Activated CD4-positive, alpha-beta T cell treated with anti-CD3 and anti-CD28 coated beads, Interleukin-10, Interleukin-2, amounts not matched to agents 100 ng/mL and 50 ng/mL, durations not matched to agents 16 hours and 8 hours (primary cell): ENCODE data around the gene COX7B.
A peak's percentile ranks its signal among the peaks of the same experiment; 100 is the strongest.
"Not testable (repeated sequence)": the region's sequence is repeated elsewhere in the genome, so short reads cannot be mapped to it uniquely, and the experiment has no call there.

ENCODE experiments used
- DNase-seq: peaks from one replicate; pipeline ENCODE4 v3.0.0-alpha.2; 2020

Gene COX7B, protein sequence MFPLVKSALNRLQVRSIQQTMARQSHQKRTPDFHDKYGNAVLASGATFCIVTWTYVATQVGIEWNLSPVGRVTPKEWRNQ

DNA sequence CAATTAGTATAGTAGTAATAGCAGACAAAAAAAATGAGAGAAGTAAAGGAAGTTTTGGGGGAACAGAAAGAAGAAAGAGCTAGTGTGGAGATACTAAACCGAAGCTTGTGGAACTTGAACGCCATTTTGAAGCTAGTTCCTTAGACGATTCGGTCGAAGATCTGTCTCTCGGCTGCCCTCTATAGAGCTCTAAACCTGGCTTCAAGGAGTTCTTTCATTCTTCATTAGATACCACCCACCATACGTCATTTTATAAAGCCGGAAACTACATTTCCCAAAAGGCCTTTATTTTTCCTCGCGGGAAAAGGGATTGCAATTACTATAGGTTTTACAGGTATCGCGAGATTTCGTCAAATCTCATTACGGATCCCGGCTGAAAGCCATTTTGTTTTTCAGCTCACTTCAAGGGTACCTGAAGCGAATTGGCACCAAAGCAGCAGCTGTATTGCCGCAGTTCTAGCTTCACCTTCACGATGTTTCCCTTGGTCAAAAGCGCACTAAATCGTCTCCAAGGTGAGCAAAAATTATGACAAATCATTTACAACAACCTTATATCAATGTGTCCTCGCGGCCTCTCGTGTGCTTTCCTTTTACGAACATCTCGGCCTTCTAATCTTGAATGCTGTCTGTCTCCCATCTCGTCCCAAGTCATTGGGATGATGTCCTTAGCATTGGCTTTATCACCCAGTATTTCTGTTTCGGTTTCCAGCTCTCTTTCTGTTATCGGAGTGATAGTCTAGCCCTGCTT lies at the start of gene COX7B:
Gene COX7B (plus strand): TSS at position 388 of the 748 bp plus-strand sequence. CDS start 86 bp downstream, at position 474.
- DNase-seq = peak; percentile 91

DNA sequence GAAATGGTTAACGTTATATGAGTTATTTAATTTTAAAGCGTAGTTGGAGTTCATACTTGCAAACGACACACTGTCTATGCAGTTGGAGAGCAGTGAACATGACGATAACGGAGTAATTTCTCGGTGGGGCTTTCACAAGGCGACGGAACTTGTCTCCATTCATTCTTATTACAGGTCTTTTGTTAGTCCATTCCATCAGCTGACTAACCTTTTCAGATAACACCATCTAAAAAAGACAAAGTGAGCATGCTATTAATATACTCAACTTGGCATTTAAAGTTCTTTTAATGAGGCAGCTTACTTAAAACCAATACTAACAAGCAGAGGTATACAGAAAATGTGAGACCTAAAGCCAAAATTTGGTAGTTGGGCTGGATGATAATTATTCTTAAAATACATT lies 23.9 kb upstream of the COX7B start:
- DNase-seq = no peak

DNA sequence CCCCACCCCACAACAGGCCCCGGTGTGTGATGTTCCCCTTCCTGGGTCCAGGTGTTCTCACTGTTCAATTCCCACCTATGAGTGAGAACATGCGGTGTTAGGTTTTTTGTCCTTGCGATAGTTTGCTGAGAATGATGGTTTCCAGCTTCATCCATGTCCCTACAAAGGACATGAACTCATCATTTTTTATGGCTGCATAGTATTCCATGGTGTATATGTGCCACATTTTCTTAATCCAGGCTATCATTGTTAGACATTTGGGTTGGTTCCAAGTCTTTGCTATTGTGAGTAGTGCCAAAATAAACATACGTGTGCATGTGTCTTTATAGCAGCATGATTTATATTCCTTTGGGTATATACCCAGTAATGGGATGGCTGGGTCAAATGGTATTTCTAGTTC lies 17.9 kb upstream of the COX7B start:
- not testable (repeated sequence) for DNase-seq

DNA sequence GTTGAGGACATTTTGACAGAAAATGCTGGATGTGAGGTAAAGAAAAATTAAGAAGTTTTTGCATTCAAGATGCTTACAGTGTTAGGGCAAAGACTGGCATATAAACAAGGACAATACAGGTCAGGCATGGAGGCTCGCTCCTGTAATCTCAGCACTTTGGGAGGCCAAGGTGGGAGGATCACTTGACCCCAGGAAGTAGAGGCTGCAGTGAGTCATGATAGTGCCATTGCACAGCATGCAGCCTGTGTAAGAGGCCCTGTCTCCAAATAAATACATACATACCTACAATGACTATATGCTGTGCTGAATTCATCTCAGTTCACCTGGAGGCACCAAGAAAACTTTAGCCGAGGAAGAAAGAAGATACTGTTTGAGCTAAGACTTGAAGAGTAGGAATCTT lies 6.4 kb upstream of the COX7B start:
- DNase-seq = no peak

DNA sequence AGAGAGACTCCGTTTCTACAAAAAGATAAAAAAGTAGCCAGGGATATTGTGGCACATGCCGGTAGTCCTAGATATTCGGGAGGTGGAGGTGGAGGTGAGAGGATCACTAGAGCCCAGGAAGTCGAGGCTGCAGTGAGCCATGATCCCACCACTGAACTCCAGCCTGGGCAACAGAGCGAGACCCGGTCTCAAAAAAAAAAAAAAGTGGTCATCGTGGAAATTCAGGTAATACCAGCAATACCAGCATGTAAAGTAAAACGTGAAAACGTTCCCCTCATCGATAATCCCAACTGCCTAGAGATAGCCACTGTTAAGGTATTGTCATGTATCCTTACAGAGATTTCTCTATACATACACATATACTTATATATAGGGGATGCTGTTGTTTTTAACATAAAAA lies 5.6 kb upstream of the COX7B start:
- DNase-seq = no peak

DNA sequence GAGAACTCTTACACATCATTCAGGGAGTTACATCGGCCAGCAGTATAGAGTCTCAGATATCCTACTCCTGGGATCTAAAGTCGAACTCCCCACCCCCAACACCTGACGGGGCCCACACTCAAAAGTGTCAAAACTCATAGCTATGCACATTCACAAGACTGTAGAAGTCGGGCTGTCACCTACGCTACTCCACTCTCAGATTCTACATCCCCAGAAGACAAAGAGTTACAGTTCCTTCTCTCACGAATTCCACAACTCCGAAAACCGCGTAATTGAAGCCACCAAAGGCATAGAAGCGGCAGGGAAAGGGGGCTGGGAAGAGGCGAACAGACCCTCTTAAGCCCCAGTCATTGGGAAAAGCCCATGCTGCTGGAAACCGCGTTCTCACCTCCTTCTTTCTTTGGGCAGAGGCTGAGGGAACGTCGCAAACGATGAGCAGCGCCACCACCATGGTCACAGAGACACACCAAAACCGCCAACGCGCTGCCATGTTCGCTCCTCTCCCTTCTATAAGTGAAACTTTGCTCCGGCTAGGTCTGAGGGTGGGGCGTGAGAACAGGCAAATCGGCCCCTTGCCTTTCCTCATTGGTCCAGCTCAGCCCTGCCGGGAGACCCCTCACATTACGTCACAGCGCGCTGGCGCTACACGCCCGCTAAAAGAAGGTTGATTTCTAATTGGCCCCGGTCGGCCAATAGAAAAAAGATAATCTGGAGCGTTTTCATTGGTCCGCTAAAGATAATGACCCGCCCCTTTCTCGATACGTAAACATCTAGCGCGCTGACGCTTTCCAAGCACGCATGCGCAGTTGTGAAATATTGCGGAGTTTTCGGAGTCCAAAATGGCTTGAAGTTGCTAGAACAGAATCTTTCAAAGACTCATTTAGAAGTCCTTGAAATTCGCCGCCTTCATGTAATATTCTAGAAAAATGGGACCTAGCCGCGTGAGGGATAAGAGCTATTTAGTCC lies 4.1 kb upstream of the COX7B start, which contains the start of gene MAGT1:
Gene MAGT1 (minus strand): TSS at position 515 of the 966 bp plus-strand sequence. CDS start 25 bp downstream, at position 490.
- DNase-seq = peak; percentile 95

DNA sequence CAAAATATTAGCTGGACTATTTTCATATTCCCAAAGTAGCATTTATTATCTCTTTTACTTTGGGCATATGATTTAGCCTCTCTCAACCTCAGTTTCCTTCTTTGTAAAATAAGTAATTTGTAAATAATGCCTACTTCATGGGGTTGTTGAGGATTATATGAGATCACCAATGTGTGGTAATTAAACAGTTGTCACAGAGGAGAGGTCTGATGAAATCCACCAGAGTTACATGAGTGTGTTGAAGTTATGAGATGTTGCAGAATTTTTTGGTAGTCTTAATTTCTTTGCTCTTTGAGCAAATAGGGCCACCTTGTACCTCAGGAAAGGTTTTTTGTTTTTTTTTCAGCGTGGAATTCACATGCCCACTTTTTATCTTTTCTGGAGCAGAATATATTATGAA lies 1.4 kb downstream of the COX7B start:
- DNase-seq = no peak

DNA sequence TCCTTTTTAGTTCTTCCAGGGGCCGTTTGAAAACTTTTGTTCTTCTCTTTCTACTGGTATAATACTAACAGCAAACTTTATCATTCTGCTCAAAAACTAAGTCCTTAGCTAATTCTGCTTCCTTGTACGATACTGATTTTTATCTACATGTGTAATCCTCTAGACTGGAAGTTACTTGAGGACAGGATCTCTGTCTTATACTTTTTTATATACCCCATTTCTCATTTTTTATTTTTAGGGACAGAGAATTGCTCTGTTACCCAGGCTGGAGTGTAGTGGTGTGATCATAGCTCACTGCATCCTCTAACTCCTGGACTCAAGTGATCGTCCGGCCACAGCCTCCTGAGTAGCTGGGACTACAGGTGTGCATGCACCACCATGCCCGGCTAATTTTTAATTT lies 2.2 kb downstream of the COX7B start:
- DNase-seq = no peak

DNA sequence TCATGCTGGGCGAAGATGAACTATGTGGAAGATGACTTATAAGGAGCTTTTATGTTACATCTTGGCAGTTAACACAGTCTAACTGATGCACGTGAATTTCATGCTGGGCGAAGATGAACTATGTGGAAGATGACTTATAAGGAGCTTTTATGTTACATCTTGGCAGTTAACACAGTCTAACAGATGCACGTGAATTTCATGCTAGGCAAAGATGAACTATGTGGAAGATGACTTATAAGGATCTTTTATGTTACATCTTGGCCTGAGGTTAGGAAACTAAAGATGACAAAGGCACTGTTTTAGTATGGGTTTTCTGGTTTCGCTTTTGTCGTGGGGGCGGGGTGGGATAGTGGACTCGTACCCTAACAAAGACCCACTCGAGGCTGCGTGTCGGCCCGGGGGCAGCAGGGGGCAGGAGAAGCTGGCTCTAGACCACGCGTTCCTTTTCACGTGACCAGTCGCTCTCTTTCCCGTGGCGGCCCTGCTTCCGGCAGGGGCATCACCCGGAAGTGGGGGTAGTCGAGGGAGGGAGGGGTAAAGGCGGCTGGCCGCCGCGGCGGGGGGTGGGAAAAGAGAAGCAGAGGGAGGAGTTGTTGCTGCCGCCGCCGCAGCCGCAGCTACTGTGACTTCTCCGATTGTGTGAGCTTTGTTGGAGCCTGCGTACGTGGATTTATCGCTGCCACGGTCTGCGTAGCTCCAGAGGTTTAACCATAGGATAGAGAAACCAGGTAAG lies 11.0 kb downstream of the COX7B start, which contains the start of gene ATP7A:
Gene ATP7A (plus strand): TSS at position 586 of the 733 bp plus-strand sequence. CDS start 60,949 bp downstream, outside the sequence.
- DNase-seq = peak; percentile 94

DNA sequence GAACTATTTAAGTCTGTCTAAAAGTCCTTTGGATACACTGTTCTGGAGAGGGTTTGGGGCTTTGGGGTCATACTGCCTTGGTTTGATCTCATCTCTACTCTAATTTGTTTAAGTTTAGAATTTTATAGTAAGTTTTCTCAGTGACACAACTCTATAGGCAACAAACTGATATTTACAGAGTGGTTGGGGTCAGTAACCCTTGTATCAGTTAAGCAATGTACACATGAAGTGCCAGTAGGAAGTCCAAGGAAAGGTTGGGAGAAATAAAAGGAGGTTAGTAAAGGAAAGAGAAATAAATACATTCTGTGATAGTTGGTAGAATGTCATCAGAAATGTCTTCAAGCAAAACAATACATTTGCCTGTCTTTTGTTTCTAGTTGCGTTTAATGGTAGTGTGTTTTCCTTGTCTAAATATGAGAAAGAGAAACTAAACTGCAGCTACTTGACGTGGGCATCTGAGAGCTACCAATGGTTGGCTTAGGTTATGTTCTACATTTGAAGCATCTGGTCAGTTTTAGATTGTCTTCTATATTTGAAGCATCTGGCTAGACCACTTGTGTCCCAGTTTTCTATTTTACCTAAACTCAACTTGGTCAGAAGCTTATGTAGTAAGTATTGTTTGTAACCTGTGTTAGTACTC lies 18.1 kb downstream of the COX7B start:
- no peak for DNase-seq

DNA sequence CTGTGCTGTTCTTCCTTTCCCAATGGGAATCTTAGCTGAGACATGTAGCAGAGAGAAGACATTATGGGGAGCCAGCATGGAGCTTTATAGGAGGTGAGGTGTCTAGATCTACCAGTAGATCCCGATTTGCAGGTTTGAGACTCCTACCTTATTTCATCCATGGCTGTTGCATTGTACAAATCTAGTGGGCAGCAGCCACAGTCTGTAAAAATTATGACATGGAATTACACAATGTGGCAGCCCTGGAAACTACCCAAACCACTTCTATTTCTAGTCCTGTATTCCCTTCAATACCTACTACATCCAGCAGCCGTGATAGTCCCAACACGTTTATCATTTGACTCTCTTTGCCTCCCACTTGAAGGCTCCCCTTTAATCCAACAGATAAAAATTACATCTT lies 19.3 kb downstream of the COX7B start:
- DNase-seq = no peak

DNA sequence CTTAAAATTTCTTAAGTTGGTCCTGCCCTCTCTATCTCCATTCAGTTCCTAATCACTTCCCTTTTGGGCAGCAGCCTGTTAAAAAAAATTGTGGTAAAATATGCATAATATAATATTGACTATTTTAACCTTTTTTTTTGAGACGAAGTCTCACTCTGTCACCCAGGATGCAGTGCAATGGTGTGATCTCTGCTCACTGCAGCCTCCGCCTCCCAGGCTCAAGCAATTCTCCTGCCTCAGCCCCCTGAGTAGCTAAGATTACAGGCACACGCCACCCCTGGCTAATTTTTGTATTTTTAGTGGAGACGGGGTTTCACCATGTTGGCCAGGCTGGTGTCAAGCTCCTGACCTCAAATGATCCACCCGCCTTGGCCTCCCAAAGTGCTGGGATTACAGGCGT lies 20.1 kb downstream of the COX7B start:
- DNase-seq = not testable (repeated sequence)

DNA sequence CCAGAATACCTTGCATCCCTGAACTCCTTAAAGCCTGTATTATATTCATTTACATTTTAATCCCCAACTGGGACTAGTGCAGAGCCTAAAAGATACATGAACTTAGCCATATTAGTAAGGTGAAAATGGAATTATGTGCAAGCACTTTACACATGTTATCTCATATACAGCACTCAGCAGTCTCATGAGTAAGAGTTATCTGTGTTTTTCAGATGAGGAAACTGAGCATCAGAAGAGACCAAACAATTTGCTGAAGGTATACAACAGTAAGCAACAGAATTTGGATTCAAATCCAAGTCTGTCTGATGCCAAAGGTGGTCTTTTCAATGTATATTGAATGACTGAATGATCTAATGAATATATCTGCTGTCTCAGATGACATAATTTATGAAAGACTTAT lies 23.5 kb downstream of the COX7B start:
- no peak for DNase-seq

DNA sequence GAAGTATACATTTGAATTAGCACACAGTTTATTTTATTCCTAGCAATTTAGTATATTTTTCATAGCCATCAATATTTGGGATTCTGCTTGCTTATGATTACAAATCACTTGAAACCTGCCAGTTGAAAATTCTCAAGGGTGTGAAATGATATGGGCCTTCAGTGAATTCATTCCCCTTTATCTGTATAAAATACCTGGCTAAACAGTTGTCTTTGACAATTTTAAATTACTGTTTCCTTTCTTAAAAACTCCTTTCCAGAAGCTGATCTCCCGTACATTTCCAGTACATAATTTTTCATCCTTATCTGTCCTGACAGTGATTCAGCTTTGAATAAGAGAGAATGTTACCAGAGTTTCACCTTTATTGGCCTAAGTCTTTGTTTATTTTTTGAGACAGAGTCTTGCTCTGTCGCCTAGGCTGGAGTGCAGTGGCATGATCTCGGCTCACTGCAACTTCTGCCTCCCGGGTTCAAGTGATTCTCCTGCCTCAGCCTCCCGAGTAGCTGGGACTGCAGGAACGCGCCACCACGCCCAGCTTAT lies 25.1 kb downstream of the COX7B start:
- DNase-seq = no peak

DNA sequence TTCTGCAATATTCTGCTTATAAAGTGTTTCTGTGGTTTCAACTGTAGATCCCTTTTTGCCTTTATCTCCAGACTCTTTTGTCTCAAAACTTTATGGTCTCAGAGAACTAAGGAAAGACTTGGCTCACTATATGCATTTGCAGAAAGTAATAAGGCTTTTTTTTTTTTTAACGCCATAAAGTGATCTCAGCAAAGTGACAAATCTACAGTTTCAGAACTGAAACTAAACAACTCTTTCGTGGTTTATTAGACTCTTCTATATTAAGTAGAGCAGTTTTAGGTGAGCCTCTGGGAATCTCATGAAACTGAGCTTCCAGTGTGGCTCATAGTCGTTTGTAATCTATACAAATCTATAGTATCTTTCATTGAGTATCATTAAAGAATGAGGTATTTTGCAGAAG lies 26.5 kb downstream of the COX7B start:
- no peak for DNase-seq

DNA sequence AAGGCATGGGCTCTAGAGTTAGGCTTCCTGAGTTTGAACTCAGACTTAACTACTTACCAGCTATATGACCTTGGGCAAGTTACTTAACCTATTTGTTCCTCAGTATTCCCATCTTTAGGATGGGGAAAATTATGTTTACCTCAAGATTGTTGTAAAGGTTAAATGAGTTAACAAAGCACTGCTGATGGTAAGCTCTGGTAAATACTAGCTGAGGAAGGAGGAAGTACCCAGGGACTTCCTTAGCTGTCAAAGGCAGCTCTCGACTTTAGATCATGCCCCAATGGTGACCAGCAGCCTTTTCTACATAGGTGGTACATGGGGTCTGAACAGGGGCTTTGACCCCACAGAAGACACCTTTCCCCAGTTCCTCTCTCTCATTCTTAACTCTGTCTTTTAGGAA lies 31.3 kb downstream of the COX7B start:
- DNase-seq = no peak

DNA sequence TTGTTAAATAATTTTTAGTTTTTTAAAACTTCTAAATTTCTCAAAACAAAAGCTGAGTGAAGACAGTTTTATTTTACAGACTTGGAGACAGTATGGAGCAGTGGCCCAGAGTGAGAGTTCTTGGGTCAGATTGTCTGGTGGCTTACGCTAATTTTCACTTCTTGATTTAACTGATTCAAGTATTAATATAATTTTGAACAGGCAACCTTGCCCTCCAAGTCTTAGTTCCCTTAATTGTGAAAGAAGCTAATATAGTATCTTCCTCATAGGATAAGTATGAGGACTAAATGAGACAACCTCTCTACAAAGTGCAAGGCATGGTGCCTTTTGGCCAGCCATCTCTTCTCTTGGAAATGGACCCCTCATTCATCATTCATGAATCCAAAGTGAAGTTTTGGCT lies 36.6 kb downstream of the COX7B start:
- no peak for DNase-seq

DNA sequence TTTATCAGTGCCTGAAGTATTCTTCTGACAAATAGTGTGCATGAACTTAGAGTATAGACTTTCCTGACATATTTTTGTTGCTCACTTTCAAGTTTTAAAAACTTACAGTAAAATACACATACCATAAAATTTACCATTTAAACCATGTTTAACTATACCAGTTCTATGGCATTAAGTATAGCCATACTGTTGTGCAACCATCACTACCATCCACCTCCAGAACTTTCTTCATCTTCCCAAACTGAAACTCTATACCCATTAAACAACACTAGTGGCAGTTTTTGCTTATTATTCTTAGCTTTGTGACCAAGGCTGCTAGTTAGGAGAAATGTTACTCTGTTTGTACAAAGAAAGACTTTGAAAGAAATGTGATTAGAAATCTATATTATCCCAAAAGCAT lies 37.0 kb downstream of the COX7B start:
- DNase-seq = no peak

DNA sequence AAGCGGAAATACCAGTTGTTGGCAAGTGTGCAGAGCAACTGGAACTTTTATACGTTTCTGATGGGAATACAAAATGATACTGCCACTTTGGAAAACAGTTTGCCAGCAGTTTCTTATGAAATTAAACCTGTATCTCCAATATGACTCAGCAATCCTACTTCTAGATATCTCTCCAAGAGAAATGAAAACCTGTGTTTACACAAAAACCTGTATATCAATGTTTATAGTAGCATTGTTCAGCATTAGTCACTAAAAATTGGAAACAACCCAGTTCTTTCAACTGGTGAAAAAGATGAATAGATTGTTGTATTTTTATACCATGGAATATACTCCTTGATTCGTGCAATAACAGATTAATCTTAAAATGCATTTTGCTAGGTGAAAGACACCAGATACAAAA lies 38.0 kb downstream of the COX7B start:
- no peak for DNase-seq

DNA sequence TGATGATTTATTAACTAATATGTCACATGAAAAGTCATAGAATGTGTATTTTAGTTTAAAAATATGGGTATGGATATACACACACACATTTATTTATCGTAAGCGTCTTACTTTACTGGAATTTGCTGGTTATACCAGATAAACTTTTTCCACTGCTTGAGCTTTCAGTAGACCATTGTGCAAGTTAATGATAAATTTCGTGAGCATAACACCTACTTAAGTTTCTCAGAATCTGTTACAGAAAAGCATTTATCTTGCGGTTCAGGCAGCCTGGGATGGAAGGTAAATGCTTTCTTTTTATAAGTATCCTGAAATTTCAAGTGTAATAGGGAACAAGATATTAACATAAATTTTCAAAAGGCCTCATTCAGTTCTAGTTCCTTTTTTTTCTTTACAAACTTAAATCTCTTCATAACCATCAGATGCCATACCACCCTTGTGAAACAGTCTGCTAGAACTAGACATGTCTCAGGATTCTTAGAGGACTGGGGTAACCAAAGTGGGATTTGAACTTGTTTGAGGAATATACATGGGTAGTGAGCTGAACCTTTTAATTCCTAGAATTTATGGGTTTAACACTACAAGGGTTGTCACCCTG lies 38.9 kb downstream of the COX7B start:
- no peak for DNase-seq

DNA sequence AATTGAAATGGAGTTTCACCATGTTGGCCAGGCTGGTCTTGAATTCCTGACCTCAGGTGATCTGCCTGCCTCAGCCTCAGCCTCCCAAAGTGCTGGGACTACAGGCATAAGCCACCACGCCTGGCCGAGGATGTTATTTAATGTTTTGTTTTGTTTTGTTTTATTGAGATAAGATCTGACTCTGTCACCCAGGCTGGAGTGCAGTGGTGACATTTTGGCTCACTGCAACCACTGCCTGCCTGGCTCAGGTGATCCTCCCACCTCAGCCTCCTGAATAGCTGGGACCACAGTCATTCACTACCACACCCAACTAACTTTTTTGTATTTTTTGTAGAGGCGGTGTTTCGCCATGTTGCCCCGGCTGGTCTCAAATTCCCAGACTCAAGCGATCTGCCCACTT lies 45.8 kb downstream of the COX7B start:
- DNase-seq = not testable (repeated sequence)
